NCI-H146 treated with DMSO at 0.1 percent for 48 hours (cell line): Measurements from ENCODE around the gene SPRED2.

Experiments
- DNase-seq: peaks from one replicate; lab custom pipeline; 2025; ENCODE audit not compliant: unreplicated experiment; lab: John Stamatoyannopoulos, UW

The SPRED2 gene

DNA sequence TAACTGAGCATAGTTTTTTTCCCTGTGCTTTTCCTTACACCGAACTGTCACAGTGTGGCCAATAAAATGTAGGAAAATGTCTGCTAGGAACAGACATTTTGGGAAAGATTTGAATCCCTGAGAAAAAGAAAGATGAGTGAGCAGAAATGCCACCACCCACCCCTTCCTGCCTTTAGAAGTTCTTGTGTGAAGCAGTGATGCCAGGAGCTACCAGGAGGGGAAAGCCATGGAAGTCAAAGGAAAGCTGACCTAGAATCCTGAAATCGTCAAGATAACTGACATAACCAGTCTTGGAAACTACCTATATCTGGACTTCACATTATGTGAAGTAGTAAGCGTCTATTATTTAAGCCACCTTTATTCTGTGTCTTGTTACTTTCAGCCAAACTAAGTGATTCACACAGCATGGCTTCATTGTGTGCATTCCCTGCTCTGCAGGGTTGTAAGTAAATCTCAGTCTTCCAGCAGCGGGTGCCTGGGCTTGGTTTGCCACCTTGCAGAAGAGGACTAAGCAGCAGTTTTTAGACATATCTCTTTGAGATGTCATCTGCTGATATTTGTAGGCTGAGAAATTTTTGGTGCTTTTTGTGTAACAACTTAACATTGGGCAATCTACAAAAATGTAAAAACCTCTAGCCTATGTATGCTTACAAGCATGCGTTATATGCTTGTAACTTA is 11.2 kb upstream of the SPRED2 start:
- DNase-seq = no peak

DNA sequence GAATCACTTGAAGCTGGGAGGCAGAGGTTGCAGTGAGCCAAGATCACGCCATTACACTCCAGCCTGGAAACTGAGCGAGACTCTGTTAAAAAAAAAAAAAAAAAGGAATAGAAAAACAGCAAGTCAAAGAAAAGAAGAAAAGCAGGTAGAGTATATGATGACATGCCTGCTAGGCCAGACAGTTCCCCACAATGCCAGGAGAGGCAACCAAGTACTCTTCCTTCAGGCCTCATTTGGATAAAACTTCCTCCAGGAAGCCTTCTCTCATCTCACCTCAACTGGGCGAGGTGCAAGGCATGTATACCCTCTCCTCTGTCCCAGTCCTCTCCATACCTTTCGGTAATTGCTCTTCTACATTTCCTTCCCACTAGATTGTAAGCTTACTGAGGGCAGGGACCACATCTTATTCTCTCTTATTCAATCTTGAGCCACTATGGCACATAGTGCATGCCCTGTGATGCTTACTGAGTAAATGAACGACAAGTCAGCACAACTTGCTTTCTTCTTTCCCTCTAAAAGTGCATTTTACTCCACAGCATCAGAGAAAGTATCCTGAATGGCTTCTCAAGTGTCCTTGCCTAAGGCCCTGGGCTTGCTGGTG is 10.1 kb upstream of the SPRED2 start:
- no peak for DNase-seq

DNA sequence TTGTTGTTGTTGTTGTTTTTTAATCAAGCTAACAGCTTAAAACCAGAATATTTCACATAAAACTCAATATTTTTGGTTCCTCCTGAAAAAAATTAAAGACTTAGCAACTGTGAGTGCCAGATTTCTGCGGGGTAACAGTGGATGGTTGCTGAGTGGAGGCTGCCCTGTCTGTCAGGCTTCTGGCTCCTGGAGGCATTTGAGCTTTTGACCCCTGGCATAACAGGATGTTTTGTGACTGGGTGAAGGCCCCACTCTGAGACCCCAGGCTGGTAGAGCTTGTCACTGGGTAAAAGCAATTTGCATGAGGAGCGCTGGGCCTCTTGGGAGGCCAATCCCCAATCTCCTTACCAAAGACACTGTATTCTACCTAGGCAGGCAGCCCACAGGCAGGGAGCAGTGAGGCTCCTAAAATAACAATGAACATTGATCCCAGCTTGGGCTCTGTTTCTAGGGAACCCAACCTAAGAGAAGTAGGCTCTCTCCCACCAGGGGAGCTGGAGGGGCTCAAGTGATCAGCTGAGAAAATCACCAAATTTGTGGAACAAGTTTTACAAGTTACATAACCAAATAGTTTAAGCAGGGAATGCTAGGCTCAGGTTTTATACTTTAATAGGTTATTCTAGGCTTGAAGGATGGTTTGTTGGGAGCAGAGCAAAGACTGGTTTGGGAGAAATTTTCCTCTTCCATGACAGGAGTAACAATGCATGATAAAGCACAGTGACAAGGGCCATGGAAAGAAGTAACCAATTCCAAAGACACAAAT is 5.9 kb upstream of the SPRED2 start:
- DNase-seq = no peak

DNA sequence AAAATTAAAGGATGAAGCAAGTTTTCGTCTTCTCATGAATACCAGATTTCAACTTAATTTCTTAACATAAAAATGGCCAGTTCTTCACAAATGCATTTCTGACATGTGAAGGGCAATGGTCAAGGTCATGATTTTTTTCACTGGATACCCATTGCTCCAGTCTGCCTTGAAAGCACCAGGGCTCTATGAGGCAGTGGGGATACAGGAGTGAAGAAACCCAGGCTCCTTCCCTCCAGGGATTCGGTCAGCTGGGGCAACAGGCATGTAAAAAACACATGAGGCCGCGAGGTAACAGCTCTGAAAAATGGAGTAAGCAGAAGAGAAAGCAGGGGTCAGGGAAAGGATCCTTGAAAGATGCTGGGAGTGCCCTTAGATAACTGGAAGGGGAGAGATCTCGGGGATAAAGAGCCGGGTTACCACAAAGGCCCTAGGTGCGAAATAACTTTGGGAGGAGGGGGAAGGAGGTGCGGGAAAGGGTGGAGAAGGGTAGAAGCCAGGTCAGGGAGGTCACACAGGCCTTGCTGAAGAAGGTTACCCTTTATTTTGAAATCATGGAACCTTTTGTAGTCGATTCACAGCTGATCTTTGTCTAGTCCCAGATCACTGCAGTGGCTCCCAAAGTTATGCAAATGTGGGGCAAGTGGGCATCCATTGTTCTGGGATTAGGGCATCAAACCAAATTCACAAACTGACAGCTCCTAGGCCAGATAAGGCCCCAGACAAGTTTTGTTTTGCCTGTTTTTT is 5.2 kb upstream of the SPRED2 start:
- no peak for DNase-seq

DNA sequence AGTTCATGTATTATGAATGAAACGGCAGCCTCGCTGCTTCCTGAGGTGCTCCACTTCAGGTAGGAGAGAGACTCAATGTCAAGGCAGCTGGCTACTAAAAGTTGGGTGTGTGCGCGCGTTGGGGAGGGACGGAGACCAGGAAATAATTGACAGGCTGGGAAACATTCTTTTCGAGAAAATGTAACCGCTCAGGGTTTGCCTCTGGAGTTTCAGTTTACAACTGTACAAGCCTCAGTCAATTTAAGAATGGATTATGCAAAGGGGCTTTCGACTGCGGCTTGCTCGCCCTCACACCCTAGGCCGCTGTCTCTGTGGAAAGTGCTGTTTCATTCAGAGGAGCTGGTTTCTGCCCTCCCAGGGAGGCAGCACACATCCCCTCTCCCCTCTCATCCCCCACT is 4.4 kb upstream of the SPRED2 start:
- no peak for DNase-seq

DNA sequence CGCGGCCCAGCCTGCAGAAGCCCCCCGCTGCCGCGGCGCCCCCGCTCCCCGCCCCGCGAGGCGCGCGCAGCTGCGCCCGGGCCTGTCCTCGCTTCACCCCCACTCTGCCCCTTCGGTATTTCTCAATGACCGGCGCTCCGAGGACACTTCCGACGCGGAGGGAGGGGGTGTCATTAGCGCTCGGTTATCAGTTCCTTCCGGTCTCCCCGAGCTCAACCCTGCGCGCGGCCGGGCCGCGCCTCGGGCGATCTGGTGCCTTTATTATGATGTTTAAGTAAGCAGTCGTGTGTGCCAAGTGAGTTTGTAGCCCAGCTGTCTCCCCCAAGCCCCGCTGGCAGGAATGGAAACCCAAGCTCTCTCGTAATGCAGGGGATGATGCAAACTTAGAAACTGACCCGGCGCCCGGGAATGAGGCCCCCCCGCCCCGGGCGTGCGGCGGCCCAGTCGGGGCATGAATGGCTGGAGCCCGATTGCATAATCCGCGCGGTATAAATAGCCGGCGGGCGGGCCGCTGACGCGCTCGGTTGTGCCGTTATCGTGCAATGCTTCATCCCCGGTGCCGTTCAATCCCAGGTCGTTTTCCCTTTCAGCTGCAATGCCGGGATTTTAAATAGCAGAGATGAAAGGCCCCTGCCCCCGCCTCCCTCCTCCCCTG is 3.9 kb upstream of the SPRED2 start:
- DNase-seq = peak; percentile 75

DNA sequence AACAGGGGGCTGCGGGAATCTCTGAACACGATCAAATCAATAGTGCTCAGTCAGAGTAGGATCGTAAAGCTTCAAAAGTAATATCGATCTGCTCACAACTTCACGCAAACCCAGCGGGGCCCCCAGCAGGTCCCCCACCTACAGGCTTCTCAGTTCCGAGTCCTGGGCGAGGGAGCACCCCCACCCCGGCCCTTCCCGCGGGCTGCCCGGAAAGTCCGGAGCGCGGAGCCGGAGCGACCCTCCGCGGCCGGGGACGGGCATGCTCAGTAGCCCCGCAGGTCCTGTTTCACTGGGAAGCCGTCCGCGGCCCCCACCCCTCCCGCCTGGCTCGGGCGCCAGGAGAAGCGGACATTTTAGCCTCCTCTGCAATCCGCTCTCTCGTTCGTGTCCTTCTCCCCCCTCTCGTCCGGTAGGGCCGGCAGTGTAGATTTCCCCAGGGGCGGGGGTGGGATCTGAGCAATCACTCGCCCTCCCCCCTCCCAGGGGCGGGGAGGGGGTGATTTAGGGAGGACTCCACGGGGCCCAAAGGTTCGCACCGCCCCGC is 3.3 kb upstream of the SPRED2 start:
- peak; percentile 64 for DNase-seq

DNA sequence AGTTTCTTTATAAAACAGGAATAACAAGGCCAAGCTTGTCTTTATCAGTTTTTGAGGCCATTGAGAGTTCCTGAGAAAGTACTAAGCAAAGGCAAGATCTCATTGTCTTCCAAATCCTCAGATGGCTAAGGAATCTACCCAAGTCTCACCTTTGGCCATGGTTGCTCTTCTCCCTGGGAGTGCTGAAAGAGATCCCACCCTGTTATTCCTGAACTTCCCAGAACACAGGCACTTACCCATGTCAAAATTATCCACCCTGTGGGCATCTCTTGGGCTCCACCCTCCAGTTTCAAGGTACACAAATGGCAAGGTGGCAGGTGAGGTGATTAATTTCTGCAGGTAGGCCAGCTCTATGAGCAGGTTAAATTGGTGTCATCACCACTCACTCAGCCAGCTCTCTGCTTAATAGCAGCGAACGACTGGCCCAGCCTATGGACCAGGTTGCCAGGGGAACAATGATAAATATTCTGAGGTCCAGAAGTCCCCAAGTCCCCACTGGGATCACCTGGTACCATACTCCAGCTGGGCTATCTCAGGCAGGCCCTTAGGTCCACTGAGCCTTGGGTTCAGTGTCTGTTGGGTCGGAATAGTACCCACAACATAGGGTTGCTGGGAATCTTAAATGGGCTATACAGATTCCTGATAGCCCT is 2.3 kb upstream of the SPRED2 start:
- no peak for DNase-seq

DNA sequence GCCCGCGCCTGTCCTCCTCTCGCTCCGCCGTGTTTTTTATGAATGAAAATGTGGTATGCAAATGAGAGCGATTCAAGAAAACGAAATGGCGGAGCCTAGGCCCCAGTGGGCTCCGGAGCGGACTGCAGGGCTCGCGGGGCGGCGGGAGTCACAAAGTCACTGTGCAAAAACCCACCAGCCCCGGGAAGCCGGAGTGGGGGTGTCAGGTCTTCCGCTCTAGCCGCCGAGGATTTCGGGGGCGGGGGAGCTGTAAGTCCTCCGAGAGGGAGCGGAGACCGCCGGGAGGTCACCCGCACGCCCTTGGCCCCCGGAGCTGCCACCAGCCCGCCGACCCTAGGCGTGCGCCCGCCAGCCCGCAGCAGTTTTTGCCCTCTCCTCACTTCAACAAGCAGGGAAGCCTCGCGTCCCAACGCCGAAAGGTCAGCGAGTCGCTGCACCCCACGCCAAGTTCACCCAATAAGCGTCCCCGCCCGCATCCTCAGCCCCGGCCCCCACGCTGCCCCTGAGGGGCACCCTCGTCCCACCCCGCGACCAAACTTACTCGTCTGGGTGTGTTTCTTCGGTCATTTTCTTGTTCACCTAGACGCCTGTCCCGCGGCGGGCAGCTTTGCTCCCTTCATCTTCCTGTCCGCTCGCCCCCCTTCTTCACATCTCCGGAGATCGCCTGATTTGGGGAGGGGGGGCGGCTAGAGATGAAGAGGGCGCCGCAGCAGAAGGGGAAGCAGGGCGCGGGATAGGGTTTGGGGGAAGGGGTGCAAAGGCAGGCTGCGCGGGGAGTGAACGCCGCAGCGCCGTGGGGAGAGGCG is 775 bp downstream of the SPRED2 start:
- DNase-seq = peak; percentile 38

DNA sequence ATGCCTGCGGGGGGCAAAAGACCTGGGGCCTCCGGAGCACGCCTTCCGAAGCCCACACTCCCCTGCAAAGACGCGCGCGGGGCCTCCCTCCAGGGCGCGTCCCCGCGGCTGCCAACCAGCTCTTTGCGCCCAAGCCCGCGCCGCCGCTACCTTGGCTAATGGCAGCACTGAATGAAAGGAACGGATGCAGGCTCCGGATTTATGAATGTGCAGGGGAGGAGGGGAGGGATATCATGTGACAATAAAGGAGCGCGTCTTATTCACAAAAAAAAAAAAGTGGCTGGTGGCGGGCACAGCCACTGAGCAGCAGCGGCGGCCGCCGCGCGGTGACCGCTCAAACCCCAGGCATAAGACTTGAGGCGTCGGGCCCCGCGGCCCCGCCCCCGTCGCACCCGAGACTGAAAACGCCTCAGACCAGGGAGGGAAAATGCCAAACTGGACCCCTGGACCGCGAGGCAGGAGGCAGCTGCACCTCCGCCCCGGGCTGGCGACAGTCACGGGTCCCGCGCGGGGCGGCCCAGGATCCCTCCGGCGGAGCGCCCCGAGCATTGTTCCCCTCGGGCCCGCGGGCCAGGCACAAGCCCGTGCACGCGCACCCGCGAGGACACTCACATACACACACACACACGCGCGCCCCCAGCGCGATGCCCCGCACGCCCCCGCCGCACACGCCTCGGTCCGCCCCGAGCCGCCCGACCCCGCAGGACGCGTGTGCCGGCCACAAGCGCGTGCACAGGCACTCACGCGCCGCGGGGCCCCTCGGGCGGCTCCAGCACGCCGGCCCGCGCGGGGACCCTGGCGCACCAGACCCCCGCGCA is 1.6 kb downstream of the SPRED2 start:
- DNase-seq = peak; percentile 83

DNA sequence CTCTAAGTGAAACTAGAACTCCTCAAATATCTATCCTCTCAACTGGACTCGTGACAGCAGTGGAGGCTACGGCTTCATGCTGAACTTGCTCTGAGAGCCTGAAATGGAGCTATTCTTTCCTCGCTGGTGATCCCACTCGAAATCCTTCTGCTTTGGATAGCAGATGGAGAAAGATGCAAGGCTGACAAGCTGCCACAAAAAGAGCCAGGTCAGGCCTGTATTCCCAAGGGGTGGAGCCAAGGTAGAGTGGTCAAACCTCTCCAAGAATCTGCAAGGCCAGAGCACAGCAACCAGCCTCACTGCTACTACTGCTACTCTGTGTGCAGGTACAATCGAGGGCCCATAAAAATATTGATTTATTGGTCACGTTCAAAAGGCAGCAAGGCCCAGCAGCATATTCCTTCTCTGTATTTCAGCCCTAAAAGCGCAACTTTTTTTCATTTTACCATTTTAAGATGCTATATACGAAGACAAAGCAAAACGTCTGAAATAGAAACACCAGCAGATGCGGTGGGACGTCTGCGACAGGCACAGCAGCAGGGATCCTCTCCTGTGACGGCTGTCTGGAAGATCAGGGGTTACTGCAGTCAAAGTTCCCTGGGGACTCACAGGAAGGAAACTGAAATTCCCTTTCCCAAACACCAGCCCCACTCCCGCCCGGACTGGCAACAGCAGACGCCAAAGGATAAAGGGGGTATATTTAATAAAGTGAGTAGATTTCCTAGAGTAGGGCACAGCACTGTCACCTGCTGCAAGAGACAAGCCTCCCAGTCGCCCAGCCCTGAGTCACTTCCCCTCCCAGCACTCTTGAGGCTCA is 2.4 kb downstream of the SPRED2 start:
- DNase-seq = no peak

DNA sequence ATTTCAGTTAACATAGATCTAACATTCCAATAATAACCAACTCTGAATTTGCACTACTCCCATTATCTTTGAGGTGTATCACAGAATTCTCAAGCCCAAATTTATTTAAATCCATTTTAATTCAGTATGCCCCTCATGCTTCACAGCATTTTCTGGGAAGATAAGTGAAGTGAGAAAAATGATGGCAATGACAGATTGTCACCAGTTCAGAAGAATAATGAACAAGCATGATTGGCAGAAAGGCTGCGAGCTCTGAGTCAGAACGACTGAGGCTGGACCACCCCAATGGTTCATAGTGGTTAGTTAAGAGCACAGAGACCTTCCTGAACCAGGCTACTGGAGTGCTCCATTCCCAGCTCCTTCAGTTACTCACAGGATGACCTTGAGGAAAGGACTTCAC is 4.9 kb downstream of the SPRED2 start:
- DNase-seq = no peak

DNA sequence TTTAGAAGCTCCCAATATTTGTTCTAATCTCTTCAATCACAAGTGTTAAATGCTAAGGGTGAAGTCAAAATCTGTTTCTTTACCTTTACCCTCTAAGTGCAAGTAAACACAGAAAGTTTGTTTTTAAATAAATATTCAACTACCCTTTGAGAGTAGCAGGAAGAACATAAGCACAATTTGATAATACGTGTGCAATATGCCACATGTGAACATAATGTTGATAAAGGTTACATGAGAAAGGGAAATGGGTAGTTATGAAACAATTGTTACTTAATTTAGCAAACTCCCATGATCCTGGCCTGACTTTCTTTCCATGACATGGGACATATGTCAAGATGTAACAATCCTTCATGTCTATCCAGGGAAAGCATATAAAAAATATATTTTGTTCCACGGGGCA is 7.1 kb downstream of the SPRED2 start:
- no peak for DNase-seq

DNA sequence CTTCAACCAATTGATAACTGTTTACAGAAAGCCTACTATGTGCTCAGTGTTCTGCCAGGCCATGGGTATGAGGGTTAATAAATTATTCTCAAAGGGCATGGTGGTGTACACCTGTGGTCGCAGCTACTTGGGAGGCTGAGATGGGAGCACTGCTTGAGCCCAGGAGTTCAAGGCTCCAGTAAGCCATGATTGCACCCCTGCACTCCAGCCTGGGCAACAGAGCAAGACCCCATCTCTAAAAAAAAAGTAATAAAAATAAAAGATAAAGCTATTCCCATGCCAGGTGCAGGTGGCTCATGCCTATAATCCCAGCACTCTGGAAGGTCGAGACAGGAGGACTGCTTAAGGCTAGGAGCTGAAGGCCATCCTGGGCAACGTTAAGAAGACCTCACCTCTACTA is 8.0 kb downstream of the SPRED2 start:
- DNase-seq = no peak

DNA sequence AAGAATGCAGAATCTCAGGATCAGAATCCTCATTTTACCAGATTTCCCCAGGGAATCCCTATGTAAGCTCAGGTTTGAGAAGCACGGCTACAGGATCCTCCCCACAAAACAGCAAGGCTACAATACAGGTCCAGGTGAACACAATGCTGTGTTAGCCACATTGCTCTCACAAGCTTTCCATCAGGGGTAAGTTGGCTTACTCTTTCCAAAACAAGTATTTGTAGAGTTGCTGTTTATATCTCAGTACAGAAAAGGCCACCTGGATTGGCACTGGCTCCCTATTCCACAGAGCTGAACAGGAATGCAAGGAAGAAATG is 11.0 kb downstream of the SPRED2 start:
- DNase-seq = no peak

DNA sequence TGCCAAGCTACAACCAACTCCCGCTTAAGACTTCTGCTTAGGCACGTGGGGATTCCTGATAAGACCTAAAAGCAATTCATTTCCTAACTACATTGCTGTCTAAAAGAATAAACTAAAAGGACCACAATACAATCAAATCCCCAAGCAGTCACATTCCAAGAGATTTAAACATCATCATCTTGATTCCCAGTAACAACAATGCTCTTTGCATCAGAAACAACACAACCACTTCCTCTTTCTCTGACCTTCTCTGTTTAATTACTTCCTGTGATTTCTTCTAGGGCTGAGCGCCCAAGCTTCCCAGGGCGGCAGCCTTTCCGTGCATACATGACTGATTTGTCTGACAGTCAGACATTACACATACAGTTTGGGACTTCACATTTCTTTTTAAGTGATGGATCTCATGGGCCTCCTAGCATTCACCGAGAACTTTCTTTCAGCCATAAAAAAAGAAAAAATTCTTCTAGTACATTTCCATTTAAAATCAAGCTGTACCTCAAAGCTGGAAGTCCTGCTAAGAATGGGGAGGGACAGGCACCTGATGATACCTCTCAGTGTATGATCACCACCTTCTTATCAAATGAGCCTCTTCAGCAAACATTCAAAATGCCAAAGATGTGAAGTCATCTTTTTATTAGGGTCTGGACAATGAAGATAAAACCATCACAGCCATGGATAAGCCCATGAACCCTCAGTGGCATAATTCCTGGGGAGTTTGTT is 11.5 kb downstream of the SPRED2 start:
- no peak for DNase-seq

DNA sequence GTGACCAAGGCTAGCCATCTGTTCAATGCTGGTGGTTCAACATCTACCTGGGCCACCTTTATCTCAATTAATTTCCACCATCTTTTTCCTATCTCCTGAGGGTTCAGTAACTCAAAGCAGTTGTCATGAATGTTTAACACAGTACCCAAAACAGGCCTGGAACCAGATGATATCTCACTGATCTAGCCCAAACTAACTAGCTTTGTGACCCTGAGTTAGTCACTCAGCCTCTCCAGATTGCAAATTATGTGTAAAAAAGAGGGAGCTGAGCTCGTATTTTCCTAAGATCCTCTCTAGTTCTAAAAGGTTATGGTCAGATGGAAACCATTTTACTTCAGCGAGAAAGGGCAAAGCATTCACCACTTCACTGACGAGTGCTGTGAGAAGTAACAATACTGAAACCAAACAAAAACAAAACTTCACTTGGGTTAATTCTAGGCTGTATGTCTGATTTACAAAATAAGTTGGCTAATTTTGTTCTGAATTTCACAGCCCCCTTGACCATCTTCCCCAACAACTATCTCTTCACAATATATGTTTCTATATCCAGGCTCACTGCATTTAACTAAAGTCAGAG is 14.8 kb downstream of the SPRED2 start:
- no peak for DNase-seq
